Stimulated activated CD4-positive, alpha-beta T cell treated with anti-CD3 and anti-CD28 coated beads, Interleukin-15, amount 100 ng/mL, for 1 hour (primary cell): Measurements from ENCODE around the gene TNC.

Source experiments
- DNase-seq, 2 donors: peaks; one replicate each; pipeline ENCODE4 v3.0.0-alpha.2; 2020; ENCODE audit warnings: low read depth in 1 of 2, low spot score in 1 of 2

TNC gene

GRCh38 chr9:115104908-115105307 lies 13.0 kb downstream of the TNC start:
- DNase-seq: no peak

GRCh38 chr9:115103746-115104477 lies 14.0 kb downstream of the TNC start:
- no peak for DNase-seq

DNA sequence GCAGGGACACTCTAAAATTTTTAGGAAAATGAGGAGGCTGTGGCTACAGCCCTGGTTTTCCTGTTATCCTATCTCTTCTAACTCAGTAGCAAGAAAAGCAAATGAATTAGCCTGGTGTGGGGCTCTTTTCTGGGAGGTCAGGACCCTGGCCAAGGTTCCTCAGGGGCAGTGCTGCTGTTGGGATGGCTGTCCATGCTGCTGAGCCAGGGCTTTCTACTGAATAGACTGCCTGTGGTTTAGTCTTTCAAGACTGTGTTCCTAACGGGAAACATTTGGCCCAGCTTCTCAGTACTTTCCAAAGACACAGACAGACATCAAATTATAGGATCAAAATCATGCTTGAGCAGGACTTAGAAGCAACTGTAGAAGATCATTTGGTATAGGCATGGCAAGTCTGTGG lies 18.1 kb downstream of the TNC start:
- DNase-seq: no peak

GRCh38 chr9:115098226-115098965 lies 19.6 kb downstream of the TNC start:
- no peak for DNase-seq

GRCh38 chr9:115093520-115093919 lies 24.4 kb downstream of the TNC start:
- DNase-seq: no peak

GRCh38 chr9:115090486-115090885 lies 27.5 kb downstream of the TNC start:
- DNase-seq: no peak

DNA sequence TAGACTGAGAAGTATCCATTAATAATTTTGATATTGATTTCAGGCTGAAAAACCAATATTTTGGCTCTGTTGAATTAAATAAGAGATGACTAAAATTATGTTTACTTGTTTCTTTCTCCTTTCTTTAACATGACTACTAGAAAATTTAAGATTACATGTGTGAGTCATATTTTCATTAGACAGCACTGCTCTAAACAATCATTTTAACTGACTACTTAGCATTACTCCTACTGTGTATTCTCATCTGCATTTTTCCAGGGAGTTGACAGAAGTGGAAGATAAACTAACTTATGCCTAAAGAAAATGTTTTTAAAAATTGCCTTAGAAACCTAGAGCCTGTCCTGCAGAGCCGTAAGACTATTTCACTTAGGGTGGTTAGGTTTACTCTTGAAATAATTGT lies 29.1 kb downstream of the TNC start:
- DNase-seq: no peak

DNA sequence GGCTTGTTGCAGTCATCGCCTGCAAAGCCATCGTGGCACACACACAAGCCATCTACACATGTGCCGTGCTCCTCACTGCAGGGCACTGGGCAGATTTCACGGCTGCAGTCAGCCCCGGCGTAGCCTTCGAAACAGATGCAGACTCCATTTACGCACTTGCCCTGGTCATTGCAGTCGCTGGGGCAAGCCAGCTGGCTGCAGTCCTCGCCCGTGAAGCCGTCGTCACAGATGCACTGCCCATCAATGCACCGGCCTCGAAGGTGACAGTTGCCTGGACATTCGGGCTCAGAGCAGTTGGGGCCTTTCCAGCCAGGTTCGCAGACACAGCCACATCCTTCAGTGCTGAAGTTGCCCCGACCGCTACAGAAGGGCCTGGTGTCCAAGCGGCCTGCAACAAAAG lies 31.1 kb downstream of the TNC start:
- no peak for DNase-seq

- DNase-seq: no peak
Observed at GRCh38 chr9:115086461-115086860, 31.5 kb downstream of the TNC start.

DNA sequence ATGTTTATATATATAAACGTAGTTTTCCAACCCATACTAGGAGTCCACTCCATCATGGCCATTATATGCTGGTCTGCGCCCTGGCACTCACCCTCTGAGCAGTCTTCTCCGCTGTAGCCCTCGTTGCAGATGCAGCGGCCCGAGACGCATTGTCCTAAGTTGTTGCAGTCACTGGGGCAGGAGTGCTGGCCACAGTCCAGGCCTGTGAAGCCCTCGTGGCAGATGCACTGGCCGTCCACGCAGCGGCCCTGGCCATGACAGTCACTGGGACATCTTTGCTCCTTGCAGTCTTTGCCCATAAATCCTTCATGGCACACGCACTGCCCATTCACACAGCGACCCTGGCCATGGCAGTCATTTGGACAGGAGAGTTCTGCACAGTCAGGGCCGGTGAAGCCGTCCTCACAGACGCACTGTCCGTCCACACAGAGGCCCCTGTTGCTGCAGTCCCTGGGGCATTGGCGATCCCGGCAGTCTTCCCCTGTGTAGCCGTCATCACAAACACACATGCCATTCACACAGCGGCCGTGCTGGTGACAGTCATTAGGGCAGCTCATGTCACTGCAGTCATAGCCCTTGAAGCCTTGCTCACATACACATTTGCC lies 32.1 kb downstream of the TNC start:
- no peak for DNase-seq

DNA sequence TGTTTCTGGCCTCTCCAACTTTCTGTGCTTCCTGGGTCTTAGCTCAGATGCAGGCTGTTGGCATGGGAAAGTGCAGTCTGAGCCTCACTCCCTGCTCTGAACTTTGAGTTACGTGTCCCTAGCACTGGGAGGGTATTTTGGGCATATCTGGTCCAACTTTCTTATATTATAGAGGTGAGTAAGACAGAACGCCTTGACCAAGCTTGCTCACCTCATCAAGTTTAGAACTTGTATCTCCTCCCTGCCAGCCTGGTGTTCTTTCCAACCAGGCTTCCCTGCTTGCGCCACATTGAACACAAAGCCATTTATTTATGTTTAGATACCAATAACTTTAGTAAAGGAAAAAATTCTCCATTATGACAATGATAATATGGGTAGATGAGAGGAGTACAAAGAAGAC lies 33.2 kb downstream of the TNC start:
- DNase-seq: no peak

DNA sequence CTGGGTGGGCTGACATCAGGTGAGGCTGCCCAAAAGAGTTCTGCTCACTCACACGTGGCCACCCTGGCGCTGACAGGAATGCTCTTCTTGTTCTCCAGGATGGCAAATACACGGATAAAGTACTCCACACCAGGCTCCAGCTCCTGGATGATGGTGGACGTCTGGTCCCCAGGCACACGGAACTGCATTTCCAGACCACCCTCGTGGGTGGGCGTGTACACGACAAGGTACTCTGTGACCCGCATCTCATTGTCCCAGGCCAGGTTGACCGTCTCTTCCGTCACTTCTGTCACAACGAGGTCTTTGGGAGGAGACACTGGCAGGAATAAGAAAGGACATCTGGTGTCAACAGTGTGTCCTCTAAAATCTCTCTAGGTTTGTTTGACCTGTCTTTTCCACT lies 33.8 kb downstream of the TNC start:
- DNase-seq: no peak

- no peak for DNase-seq
Observed at GRCh38 chr9:115080242-115080641, 37.7 kb downstream of the TNC start.

DNA sequence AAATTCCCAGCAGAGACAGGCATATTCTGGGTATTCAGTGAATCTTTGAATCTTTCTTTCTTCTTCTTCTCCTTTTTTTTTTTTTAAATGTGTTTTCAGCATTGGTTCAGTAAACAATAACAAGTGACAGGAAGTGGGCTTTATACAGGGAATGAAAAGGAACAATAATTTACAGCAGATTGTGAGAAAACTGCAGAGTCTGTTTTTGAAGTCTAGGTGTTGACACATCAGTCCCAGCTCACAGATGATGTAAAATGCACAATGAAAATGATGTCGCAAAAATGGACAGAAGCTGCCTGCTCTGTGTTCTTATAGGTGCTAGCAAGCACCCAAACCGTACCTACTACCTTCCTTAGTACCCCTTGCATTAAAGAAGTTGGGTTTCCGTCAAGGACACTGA lies 38.8 kb downstream of the TNC start:
- no peak for DNase-seq

GRCh38 chr9:115073456-115073855 lies 44.5 kb downstream of the TNC start:
- DNase-seq: no peak

GRCh38 chr9:115071176-115071575 lies 46.8 kb downstream of the TNC start:
- no peak for DNase-seq

DNA sequence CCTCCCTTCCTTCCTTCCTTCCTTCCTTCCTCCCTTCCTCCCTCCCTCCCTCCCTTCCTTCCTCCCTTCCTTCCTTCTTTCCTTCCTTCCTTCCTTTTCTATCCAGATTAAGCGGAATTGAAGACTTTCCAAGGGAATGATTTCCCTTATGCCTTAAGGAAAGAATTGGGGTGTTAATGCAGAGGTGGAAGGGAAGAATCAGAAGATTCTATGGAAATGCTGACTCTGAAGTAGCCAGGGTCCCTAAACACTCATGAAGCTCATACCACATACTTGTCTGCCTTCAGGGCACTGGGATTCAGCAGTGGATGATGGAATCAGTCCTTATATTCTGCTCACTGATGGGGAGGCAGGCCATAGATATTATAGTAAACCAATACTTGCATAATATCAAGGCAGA lies 48.2 kb downstream of the TNC start:
- DNase-seq: no peak

DNA sequence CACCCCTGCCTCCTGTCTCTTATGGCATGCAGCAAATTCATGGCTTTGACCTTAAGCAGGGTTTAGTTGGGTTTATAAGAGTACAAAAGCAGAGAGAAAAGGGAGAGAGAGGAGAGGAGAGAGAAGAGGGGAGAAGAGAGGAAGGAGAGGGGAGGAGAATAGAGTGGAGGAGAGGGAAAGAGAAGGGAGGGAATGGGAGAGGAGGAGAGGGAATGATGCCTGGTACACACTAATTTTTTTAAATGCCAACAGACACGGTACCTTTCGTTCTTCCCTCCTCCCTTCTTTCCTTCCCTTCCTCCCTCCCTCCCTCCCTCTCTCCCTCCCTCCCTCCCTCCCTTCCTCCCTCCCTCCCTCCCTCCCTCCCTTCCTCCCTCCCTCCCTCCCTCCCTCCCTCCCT lies 48.7 kb downstream of the TNC start:
- DNase-seq: no peak

GRCh38 chr9:115068031-115068430 lies 49.9 kb downstream of the TNC start:
- DNase-seq: no peak

DNA sequence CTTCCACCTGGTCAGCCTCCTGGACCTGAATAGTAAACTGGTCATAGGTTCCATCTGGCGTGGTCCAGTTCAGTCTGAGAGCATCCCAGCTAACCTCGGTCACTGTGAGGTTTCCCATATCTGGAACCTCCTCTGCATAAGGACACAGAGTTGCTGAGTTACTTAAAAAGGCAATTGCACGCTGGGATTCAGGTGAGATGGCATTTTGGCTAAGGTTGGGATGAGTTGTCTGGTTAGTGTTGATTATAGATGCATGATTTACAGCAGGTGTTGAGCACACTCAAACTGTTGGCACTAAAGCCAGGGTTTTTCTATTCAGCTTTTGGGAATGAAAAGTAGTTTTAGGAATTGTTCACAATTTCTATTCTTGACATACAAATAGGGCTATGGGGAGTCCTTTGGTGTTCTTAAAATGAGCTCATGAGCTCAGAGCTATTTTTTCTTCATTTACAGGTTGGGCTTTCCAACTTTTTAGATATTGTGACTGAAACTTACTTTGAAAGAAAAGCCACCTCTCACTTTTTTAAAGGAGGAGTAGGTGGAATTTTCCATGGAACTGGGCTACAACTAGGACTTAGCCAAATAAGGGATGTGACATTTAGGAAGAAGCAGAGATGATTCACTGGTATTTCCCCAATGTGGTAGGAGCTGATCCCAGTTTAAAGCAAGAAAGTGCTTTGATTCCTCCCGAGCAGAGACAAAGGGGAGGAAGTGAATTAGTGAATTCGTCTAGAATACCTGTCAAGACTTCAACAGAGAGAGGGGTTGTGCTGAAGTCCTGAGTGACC lies 54.7 kb downstream of the TNC start:
- DNase-seq: no peak

- DNase-seq: no peak
Observed at GRCh38 chr9:115058684-115059315, 59.2 kb downstream of the TNC start.
